Skin of body (tissue), 2 donors: Measurements from ENCODE around the gene PRRT2. TPM values are rescaled to one million over a fixed set of nuclear protein-coding genes. Genes with fewer than 3 reads are reported as not detected.
"Not testable (repeated sequence)": the region's sequence is repeated elsewhere in the genome, so short reads cannot be mapped to it uniquely, and the experiment has no call there.

ENCODE experiments used
- DNase-seq: peaks from one replicate; lab custom pipeline; 2025; lab: John Stamatoyannopoulos, UW
- total RNA-seq: library from RNA; depleted of rRNA; stranded (reverse); fragments of >200 nt; gene quantifications from one replicate; pipeline ENCODE4 v1.2.3, GENCODE V29; 2014

PRRT2 gene
- total RNA-seq, result 3.6 TPM

- peak; percentile 71 for DNase-seq
Observed at GRCh38 chr16:29811896-29812665, at the start of gene PRRT2. PRRT2 (plus strand) TSS chr16:29812193; CDS start chr16:29813055, 862 bp downstream.

- DNase-seq, result no peak
Observed at GRCh38 chr16:29763326-29763725, 48.7 kb upstream of the PRRT2 start.

- DNase-seq, result no peak
Observed at GRCh38 chr16:29765167-29766032, 46.6 kb upstream of the PRRT2 start.

- DNase-seq, result no peak
Observed at GRCh38 chr16:29766571-29766970, 45.4 kb upstream of the PRRT2 start.

GRCh38 chr16:29767062-29767461, 44.9 kb upstream of the PRRT2 start:
- no peak for DNase-seq

GRCh38 chr16:29769507-29769906, 42.5 kb upstream of the PRRT2 start:
- DNase-seq, result no peak

- DNase-seq, result no peak
Observed at GRCh38 chr16:29770250-29770929, 41.6 kb upstream of the PRRT2 start.

- not testable (repeated sequence) for DNase-seq
Observed at GRCh38 chr16:29772330-29772729, 39.7 kb upstream of the PRRT2 start.

GRCh38 chr16:29774730-29775129, 37.3 kb upstream of the PRRT2 start:
- no peak for DNase-seq

GRCh38 chr16:29775742-29776408, 36.1 kb upstream of the PRRT2 start:
- no peak for DNase-seq

- DNase-seq, result no peak
Observed at GRCh38 chr16:29777576-29778350, 34.2 kb upstream of the PRRT2 start, which contains the start of gene ZG16. ZG16 (plus strand) TSS chr16:29778256; CDS start chr16:29779267, 1,011 bp downstream.

GRCh38 chr16:29779474-29779873, 32.5 kb upstream of the PRRT2 start:
- no peak for DNase-seq

- DNase-seq, result not testable (repeated sequence)
Observed at GRCh38 chr16:29783094-29783953, 28.7 kb upstream of the PRRT2 start.

- no peak for DNase-seq
Observed at GRCh38 chr16:29784157-29784556, 27.8 kb upstream of the PRRT2 start.

- peak; percentile 23 for DNase-seq
Observed at GRCh38 chr16:29784901-29785500, 27.0 kb upstream of the PRRT2 start.

GRCh38 chr16:29787155-29787554, 24.8 kb upstream of the PRRT2 start:
- DNase-seq, result not testable (repeated sequence)

- DNase-seq, result peak; percentile 50
Observed at GRCh38 chr16:29789775-29790182, 22.2 kb upstream of the PRRT2 start.

GRCh38 chr16:29790183-29790948, 21.6 kb upstream of the PRRT2 start, which contains the start of gene KIF22:
KIF22 (plus strand) TSS chr16:29790751; CDS start chr16:29790760, 9 bp downstream.
- DNase-seq, result peak; percentile 99
